GM21619 (cell line): ENCODE measurements around the gene KIF26B.

Experiments
- ATAC-seq: cut with Tn5 transposase; IDR thresholded peaks from one replicate; pipeline ENCODE4 v1.9.1; 2021; ENCODE audit not compliant: unreplicated experiment

The KIF26B gene

DNA sequence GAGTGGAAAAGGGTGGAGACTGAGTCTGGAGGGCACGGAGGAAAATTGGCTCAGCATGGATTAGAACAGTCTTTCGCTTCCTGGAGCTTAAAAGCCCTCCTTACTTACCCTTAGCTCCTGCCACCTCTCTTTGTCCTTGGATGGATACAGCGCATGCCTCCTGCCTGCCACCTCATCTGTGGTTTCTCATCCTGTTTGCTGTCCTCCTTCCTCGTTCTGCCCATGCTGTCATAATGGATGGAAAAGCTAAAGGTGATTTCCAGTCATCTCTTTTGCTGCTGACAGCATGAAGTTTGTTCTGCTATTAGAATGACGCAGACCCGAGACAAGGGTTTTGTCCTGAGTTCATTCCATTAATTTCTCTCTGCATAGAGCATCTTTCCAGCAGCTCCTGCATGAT is 425.9 kb downstream of the KIF26B start:
- no peak for ATAC-seq

DNA sequence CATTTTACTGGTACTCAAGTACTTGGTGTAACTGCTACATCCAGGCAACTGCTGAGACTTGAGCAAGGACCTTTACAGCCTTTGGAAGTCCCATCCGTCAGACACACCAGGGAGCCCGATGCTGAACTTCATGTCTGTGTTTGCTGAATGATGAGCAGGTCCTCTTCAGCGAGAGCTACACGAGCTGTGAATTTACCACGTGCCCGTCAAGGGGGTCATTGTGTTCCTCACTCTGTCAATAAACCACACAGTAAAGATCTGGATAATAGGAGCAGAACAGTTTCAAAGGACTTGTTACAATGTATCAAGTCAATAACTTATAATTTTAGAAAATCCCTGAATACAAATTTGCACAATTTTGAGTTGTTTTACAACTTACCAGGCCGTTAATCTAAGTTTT is 427.2 kb downstream of the KIF26B start:
- ATAC-seq, result no peak

DNA sequence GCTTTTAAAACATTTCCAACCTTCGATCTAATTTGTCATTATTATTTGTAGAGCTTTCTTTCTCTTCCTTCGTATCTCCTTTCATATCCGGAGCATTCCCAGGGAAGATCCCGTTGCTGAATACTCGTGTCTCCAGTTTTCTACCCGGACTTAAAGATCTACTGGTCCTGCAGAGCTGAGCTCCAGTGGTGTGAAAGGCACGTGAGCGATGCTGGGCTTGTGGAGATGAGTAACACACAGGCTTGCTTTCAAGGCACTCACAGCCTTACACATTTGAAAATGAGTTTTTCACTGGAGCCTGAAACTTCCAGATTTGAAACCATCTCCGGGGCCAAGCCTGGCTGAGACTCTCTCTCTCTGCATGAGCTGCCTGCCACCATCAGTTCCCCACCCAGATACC is 428.3 kb downstream of the KIF26B start:
- ATAC-seq, result no peak

DNA sequence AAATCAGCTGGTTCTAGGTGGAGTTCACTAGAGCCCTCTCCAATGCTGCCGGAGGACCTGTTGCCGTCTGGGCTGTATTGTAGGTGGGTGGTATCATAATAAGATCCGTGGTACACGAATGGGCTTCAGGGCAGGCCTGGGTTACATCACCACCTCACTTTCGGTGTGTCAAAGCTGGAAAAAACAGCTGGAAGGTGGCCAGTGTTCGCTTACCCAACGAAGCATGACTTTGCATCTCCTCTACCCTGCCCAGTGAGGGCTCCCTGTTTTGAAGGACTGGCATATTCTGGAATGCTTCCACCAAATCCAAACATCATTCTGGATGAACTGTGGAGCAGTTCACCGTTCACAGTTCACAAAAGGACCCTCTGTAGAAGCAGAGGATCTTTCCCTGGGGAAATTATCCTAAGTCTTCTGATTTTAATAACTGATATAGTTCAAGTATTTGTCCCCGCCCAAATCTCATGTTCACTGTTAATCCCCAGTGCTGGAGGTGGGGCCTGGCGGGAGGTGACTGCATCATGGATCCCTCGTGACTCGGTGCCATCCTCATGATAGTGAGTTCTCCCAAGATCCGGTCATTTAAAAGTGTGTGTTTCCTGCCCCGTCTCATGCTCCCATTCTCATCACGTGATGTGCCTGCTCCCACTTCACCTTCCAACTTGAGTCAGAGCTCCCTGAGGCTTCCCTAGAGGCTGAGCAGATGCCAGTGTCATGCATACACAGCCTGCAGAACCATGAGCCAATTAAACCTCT is 429.0 kb downstream of the KIF26B start:
- ATAC-seq, result no peak

DNA sequence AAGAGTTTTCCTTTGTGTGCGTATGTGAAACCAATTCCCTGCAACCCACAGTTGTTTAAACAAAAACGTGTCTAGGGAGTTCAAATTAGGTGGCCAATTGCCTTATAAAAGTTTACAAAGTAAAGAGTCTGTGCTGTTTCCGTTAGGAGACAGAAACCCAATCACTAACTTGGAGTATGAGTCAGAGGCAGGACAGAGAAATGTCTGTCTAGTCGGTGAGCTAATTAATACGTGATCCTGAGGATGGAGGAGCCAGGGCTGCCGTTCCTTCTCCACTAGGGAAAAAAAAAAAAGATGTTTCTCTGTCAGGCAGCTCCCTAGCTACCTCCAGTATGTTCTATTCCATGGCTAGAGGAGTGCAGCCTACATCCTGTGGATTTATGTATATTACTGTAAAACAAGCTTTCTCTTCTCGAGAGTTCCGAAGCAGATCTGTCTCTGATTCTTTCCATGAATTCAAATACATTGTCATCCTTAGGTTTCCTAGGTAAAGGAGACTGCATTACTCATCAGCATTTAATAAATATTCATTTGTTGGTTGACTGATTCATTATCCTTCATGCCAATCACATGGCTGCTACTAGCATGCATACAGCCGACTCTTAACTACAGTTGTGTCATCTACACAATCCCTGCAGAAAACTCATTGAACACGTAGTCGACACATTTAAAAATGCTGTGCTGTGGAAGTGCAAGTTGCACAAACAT is 430.6 kb downstream of the KIF26B start:
- no peak for ATAC-seq

DNA sequence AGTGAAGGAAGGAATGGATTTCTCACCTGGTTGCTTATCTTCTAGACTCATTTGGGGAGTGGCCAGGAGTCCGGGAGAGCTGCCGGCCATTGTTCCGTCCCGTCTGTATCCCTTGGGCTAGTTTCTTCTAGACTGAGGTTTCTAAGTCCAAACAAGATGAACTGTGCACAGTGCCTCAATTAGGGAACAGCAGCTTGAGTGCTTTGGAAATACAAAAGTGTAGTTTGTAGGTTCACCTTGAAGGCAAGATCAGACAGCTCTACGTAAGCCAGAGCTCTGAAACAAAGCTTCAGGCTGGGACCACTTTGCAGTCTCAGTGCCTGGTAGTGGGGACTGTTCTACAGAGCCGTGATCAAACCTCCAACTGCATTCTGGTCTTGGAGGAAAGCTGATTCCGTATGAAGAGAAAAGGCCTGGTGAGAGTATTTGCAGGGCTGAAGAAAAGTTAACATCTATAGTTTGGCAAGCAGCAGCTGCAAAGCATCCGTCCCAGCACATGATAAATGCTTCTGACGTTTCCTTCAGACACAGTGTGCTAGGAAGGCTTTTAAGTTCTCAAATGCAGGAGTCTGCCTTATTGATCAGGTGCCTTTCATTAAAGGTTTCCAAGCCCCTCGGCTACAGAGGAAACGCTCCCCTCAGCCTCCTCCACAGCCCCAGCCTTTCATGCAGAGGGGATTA is 432.8 kb downstream of the KIF26B start:
- no peak for ATAC-seq

DNA sequence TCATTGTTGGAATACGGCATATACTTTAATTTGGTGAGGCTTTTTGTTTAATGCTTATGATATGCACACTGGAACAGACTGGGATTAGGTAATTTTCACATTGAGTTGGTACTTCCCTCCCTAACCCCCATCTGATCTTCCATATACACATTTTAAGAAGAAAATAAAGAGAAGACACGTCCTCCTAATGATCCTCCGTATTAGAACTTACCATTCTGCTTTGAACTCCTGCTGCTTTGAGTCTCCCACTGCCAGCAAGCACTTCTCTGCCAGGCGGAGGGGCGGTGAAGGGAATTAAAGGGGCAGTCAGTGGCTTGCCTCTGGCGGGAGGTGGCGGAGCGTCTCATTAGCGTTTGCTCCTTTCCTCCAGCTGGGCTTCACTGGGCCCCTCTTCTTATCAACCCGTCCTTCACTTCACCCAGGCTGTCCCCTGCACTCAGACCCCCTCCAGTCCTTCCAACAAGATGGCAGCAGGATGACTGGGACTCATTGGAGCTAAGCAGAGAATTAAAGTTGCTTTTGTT is 433.4 kb downstream of the KIF26B start:
- no peak for ATAC-seq

DNA sequence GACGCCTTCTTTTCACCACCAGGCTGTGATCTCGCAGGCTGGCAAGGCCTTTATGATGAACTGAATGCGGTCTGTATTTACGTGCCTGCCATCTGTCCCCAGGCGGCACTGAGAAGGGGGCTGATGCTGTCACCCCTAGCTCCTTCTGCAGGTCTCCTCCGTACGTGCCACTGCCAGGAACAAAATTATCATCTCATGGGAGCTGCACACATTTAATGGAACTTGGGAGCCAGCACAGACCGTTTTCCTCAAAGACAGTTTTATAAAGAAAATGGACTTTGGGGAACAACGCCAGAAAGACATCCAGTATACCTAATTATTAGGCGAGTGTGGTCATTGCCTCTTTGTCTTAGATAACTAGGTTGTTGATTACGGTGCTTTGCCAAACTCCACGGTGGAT is 434.5 kb downstream of the KIF26B start:
- ATAC-seq, result no peak

DNA sequence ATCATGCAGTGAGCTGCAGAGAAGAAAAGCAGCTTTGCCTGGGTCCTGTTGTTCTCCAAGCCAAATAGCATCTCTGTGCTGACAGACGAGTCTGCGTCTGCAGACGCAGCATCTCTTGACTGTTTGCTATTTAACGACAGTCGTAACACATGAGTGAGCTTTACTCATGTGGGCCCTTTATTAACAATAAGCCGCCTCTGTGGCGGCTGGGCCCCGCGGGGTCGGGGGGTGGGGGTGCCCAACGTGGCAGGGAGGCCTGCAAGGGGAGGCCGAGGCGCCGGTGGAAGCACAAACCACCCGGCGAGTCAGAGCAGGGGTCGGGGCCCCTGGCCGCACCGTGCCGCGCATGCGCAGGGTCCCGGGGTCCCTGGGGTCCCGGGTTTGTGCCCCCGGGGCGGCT is 435.1 kb downstream of the KIF26B start:
- ATAC-seq, result no peak

DNA sequence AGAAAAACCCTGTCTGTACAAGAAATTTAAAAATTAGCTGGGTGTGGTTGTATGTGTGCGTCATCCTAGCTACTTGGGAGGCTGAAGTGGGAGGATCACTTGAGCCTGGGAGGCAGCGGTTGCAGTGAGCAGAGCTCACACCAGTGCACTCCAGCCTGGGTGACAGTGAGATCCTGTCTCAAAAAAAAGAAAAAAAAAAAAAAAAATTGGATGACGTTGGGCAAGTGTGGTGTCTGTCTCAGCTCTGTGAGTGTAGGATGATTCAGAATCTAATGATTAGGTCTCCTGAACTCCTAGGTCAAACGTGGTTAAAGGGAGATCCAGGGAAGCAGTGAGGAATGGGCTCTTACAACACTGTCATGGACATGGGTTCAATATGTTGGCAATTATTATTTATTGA is 435.9 kb downstream of the KIF26B start:
- no peak for ATAC-seq

DNA sequence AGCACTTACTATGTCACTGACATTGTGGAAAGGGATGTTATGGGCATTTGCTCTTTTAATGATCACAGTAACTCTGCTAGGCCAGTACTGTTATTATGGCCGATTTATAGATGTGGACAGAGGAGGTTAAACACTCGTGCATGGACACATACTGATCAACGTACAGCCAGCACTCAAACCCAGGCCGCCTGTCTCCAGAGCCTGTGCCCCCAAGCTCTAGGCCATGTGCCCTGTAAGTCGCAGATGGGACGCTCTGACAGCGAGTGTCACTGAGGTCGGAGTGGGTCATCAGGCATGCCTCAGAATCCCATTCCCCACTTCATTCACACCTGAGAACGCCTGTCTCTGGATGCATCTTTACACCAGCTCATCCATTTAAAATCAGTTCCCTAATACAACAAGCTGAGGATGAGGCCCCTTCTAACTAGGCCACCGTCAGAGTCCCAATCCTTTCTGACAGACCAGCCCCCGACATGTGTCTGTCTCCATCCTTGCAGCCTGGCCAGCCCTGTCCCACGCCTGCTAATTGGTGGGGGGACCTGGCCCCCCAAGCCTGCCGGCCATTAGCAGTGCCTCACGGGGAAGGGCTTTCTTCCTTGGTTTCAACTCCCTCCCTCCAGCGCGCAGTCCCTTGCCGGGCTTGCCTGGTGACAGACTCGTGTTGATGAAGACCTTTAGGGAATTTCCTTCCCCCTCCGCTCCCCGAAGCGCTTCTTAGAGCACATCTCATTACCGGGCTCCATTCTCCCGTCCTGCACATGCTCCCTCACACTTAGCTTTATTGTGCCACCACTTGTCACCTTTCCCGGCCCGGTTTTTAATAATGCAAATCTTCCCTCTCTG is 436.8 kb downstream of the KIF26B start:
- no peak for ATAC-seq

DNA sequence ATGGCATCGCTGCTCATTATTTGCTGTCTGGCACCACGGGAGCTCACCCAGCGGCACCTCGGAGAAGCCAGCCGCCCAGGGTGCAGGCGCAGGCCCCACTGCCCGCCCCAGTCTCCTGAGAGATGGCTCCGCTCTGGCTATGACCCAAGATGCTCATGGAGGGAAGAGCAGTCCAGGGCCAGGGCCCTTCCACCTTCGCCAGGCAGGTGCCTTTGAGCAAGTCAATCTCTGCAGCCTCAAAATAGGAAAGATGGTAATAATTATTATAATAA is 437.3 kb downstream of the KIF26B start:
- ATAC-seq, result no peak

DNA sequence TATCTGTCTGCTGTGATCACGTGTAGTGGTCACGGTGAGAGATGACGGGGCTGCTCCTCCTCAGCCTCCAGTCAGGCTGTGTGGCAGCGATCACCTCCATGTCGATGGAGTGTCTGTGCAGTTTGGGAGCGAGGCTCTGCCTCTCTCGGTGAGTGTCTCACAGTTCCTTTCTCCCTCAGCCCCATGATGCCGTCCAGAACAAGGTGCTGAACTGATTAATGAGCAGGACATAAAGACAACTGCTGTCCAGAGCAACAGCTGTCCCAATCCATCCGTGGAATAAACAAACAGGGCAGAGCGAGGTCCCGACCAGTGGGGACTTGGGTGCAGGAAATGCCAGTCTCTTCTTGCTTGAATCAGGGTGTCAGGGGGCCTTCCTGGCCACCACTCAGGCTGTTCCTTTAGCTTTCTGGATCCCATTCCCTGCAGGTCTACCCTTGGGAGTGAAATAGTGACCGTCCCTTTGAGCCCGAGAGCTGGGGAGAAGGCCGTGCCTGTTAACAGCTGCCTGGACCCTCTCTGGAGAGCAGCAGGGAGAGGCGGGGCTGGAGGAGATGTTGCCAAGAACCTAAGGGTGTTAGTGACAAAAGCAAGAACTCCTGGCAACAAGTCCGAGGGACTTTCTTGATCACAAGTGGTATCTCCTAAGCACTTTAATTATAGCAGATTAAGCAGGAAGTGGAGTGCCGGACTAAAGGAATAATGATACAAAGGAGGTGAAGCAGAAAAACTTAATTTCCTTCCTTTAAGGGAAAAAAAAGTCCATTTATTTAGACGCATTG is 443.9 kb downstream of the KIF26B start:
- no peak for ATAC-seq

DNA sequence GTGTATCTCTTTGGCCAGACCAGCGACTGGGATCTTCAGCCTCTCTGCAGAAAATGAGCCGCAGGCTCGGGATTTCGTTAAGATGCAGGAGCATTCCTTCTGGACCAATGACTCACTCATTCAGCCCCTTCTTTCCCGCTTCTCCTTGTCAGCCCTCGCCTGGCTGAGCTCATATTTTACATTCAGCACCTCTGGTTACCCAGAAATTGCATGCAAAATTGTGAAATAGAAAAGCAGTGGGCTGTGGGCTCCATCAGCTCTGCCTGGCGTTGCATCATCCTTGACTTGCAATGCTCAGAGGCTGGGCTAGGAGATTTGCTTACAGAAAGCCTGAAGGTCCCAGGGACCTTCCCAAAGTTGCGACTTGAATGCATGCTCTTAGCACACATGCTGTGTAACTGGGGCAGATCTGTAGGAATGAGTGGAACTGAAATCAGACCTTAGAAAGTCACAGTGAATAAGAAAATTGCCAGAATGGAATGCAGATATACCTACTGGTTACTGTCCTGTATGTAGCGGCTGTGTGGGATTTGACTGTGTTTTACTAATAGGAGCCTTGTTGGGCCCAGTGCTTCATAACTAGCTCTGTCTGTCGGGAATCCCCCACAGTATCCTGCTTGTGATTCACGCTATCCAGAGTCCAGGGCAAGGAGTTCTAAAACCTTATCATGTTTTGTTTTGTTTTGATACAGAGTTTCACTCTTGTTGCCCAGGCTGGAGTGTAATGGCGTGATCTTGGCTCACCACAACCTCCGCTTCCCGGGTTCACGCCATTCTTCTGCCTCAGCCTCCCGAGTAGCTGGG is 444.8 kb downstream of the KIF26B start:
- ATAC-seq, result no peak

DNA sequence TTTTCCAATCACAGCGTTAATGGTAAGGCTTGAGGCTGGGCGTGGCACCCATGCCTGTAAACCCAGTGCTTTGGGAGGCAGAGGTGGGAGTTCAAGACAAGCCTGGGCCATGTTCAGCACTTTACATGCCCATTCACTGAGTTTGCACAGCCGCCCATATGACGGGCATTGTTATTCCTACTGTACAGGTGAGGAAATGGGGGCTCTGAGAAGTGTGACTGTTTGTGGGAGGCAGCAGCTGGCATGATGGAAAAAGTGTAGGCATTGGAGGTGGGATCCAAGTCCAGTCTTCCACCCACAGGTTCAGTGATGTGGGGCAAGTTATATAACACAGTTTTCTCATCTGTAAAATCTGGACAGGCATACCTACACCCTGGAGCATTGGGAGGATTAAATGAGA is 445.9 kb downstream of the KIF26B start:
- no peak for ATAC-seq

DNA sequence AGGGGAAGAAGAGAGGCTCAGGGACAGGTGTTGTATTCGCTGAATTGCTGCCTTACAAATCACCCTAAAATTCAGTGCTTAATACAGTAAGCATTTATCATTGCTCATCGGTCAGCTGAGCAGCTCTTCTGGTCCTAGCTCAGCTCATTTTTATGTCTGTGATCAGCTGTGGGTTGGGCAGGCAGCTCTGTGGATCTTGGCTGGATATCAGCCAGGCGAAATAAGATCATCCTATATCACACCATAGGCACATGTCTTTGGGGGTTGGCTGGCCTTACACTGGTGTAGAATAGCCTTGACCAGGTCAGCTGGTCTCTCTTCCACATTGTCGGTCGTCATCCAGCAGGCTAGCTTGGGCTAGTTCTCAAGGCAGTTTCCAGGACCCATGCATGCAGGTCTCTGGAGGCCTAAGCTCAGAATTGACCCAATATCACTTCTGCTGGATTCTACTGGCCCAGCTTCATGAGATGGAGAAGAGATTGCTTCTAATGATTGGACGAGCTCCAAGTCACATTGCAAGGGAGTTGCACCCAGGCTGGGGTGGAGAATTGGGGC is 448.6 kb downstream of the KIF26B start:
- ATAC-seq, result no peak

DNA sequence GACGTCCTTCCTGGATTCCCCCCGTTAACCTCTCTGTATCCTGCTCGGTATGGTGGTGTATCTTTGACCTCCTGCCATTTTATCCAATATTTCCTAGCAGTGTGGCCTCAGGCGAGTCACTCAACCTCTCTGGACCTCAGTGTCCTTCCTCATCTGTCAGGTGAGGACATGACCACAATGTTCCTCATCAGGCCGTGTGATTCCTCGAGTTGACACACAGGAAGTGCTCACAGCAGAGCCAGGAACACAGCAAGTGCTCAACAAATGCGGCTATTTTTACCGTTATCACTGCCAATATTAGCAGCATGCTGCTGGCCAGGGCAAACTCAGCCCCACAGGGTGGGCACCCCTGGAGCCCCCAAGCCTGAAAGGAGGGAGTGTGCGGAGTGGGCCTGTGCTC is 450.2 kb downstream of the KIF26B start:
- no peak for ATAC-seq

DNA sequence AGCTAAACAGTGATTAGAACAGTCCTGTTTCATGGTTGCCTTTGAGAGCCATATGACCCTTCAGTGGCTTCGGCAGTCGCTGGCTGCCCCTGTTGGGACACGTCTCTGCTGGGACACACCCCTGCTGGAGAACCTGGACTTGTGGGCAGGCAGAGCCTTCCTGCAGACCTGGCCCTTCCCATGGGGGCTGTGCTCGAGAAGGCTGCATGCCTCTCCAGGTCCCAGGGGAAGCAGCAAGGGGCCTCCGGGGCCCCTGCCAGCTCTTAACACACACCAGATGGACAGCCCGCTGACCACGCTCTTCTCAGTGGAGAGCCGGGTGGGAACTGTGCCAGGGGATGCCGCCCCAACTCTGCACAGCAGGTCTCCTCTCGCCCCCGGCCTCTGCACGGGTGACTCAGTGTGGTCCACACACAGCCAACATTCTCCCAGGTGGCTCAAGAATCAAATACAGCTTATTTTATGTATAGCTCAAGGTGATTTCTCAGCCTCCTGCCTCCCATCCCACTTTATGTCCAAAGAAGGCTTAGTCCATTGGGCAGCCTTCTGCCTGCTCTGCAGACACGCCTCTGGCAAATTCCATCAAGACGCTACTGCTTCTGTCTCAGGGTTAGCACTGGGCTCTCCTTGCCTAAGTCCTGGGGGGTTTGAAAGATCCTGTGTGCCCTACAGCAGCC is 450.8 kb downstream of the KIF26B start:
- no peak for ATAC-seq
